ENCODE data around the gene TERT.

TERT gene

GRCh38 chr5:1312993-1313833 lies 18.3 kb upstream of the TERT start:
- ChIA-PET CTCF (no interaction called here), POLR2A (no interaction called here)
- TF ChIP-seq SUZ12 (IDR thresholded peaks at IDR 0.05) (no peak), SP1 (IDR thresholded peaks at IDR 0.05) (no peak), ARNT (IDR thresholded peaks at IDR 0.05) (no peak), ZNF384 (IDR thresholded peaks at IDR 0.05) (no peak), TARDBP (IDR thresholded peaks at IDR 0.05) (no peak), CTBP1 (IDR thresholded peaks at IDR 0.05; ENCODE audit: borderline replicate concordance) (no peak)
- DNase-seq (ENCODE audit: extremely low spot score) = no peak

- no peak for TF ChIP-seq SP1 (IDR thresholded peaks at IDR 0.05)
- TF ChIP-seq PKNOX1 (IDR thresholded peaks at IDR 0.05) = no peak
- no peak for TF ChIP-seq FOXM1 (IDR thresholded peaks at IDR 0.05; ENCODE audit: borderline replicate concordance)
- TF ChIP-seq LEF1 (IDR thresholded peaks at IDR 0.05; ENCODE audit: borderline replicate concordance) = no peak
- TF ChIP-seq NFRKB (IDR thresholded peaks at IDR 0.05) = no peak
- TF ChIP-seq SUZ12 (IDR thresholded peaks at IDR 0.05) = no peak
- no peak for TF ChIP-seq ELF4 (IDR thresholded peaks at IDR 0.05)
- TF ChIP-seq ARNT (IDR thresholded peaks at IDR 0.05) = no peak
- TF ChIP-seq BHLHE40 (IDR thresholded peaks at IDR 0.05; ENCODE audit: borderline replicate concordance) = no peak
- TF ChIP-seq FOXK2 (IDR thresholded peaks at IDR 0.05) = no peak
- TF ChIP-seq FOXA1 (IDR thresholded peaks at IDR 0.05) = no peak
- TF ChIP-seq TARDBP (IDR thresholded peaks at IDR 0.05) = no peak
- no peak for TF ChIP-seq L3MBTL2 (conservative IDR thresholded peaks at IDR 0.05)
- TF ChIP-seq CTBP1 (IDR thresholded peaks at IDR 0.05; ENCODE audit: borderline replicate concordance) = no peak
- DNase-seq (ENCODE audit: extremely low spot score) = no peak
- ChIA-PET CTCF (interaction anchor here (0.6 kb wide), 1 partner anchor 195 kb away, joined by 3 read pairs; no protein-coding TSS in a partner anchor), POLR2A (no interaction called here)
Observed at GRCh38 chr5:1312206-1312605, 17.3 kb upstream of the TERT start.

GRCh38 chr5:1311439-1312055 lies 16.7 kb upstream of the TERT start:
- ChIA-PET POLR2A (no interaction called here), CTCF (no interaction called here)
- TF ChIP-seq SP1 (IDR thresholded peaks at IDR 0.05) (no peak), NFRKB (IDR thresholded peaks at IDR 0.05) (no peak), PKNOX1 (IDR thresholded peaks at IDR 0.05) (no peak), CTBP1 (IDR thresholded peaks at IDR 0.05; ENCODE audit: borderline replicate concordance) (no peak), ARNT (IDR thresholded peaks at IDR 0.05) (no peak), L3MBTL2 (conservative IDR thresholded peaks at IDR 0.05) (no peak), FOXK2 (IDR thresholded peaks at IDR 0.05) (no peak), TARDBP (IDR thresholded peaks at IDR 0.05) (no peak), HDGF (IDR thresholded peaks at IDR 0.05; ENCODE audit: borderline replicate concordance) (no peak), ZNF384 (IDR thresholded peaks at IDR 0.05) (no peak), BHLHE40 (IDR thresholded peaks at IDR 0.05; ENCODE audit: borderline replicate concordance) (no peak)

GRCh38 chr5:1310118-1310517 lies 15.2 kb upstream of the TERT start:
- ChIA-PET CTCF (no interaction called here), POLR2A (no interaction called here)
- TF ChIP-seq FOXK2 (IDR thresholded peaks at IDR 0.05) (no peak), SUZ12 (IDR thresholded peaks at IDR 0.05) (no peak), ELF4 (IDR thresholded peaks at IDR 0.05) (no peak), NFRKB (IDR thresholded peaks at IDR 0.05) (no peak), CTBP1 (IDR thresholded peaks at IDR 0.05; ENCODE audit: borderline replicate concordance) (no peak), FOXM1 (IDR thresholded peaks at IDR 0.05; ENCODE audit: borderline replicate concordance) (no peak)
- DNase-seq (ENCODE audit: extremely low spot score) = no peak

More at GRCh38 chr5:1311439-1312055, 16.7 kb upstream of the TERT start:
- no peak for DNase-seq (ENCODE audit: extremely low spot score)

GRCh38 chr5:1304033-1304432 lies 9.2 kb upstream of the TERT start:
- POLR2A ChIA-PET = no interaction called here
- TF ChIP-seq ZNF384 (IDR thresholded peaks at IDR 0.05) (no peak), FOXK2 (IDR thresholded peaks at IDR 0.05) (no peak), BHLHE40 (IDR thresholded peaks at IDR 0.05; ENCODE audit: borderline replicate concordance) (no peak), CTBP1 (IDR thresholded peaks at IDR 0.05; ENCODE audit: borderline replicate concordance) (no peak), ARNT (IDR thresholded peaks at IDR 0.05) (no peak), FOXM1 (IDR thresholded peaks at IDR 0.05; ENCODE audit: borderline replicate concordance) (no peak)
- CTCF ChIA-PET = no interaction called here
- DNase-seq (ENCODE audit: extremely low spot score) = no peak

GRCh38 chr5:1302258-1302657 lies 7.4 kb upstream of the TERT start:
- no peak for DNase-seq (ENCODE audit: extremely low spot score)
- ChIA-PET CTCF (no interaction called here), POLR2A (no interaction called here)
- TF ChIP-seq HDGF (IDR thresholded peaks at IDR 0.05; ENCODE audit: borderline replicate concordance) (no peak), BHLHE40 (IDR thresholded peaks at IDR 0.05; ENCODE audit: borderline replicate concordance) (no peak), ARNT (IDR thresholded peaks at IDR 0.05) (no peak), NFRKB (IDR thresholded peaks at IDR 0.05) (no peak), SUZ12 (IDR thresholded peaks at IDR 0.05) (no peak), TARDBP (IDR thresholded peaks at IDR 0.05) (no peak), ELF4 (IDR thresholded peaks at IDR 0.05) (no peak), ZNF384 (IDR thresholded peaks at IDR 0.05) (no peak), SP1 (IDR thresholded peaks at IDR 0.05) (no peak), FOXM1 (IDR thresholded peaks at IDR 0.05; ENCODE audit: borderline replicate concordance) (no peak)

- no peak for TF ChIP-seq BHLHE40 (IDR thresholded peaks at IDR 0.05; ENCODE audit: borderline replicate concordance)
- no peak for TF ChIP-seq TARDBP (IDR thresholded peaks at IDR 0.05)
- no peak for TF ChIP-seq SP1 (IDR thresholded peaks at IDR 0.05)
- TF ChIP-seq HDGF (IDR thresholded peaks at IDR 0.05; ENCODE audit: borderline replicate concordance) = no peak
- no peak for TF ChIP-seq PKNOX1 (IDR thresholded peaks at IDR 0.05)
- TF ChIP-seq ZNF384 (IDR thresholded peaks at IDR 0.05) = no peak
- TF ChIP-seq CTBP1 (IDR thresholded peaks at IDR 0.05; ENCODE audit: borderline replicate concordance) = no peak
- TF ChIP-seq FOXM1 (IDR thresholded peaks at IDR 0.05; ENCODE audit: borderline replicate concordance) = no peak
- ChIA-PET CTCF (no interaction called here), POLR2A (no interaction called here)
- DNase-seq (ENCODE audit: extremely low spot score) = no peak
Observed at GRCh38 chr5:1300581-1301083, 5.8 kb upstream of the TERT start.

Data from HEK293T (cell line).